Choroid plexus epithelial cell (primary cell): Measurements from ENCODE around the gene MYH15.

Experiments
- DNase-seq: peaks from one replicate; pipeline ENCODE4 v3.0.0-alpha.2; 2010; ENCODE audit warnings: low read depth
- H3K4me3 ChIP-seq: 2 replicates; pipeline ENCODE4 v1.5.1; 2011; ENCODE audit warnings: low read depth, mild to moderate bottlenecking, control low read depth, low read length, moderate library complexity
- CTCF ChIP-seq: conservative IDR thresholded peaks from 2 replicates; pipeline ENCODE4 v1.5.1; 2011; ENCODE audit warnings: low read depth, mild to moderate bottlenecking, control low read depth, inconsistent platforms, low read length, moderate library complexity

The MYH15 gene

DNA sequence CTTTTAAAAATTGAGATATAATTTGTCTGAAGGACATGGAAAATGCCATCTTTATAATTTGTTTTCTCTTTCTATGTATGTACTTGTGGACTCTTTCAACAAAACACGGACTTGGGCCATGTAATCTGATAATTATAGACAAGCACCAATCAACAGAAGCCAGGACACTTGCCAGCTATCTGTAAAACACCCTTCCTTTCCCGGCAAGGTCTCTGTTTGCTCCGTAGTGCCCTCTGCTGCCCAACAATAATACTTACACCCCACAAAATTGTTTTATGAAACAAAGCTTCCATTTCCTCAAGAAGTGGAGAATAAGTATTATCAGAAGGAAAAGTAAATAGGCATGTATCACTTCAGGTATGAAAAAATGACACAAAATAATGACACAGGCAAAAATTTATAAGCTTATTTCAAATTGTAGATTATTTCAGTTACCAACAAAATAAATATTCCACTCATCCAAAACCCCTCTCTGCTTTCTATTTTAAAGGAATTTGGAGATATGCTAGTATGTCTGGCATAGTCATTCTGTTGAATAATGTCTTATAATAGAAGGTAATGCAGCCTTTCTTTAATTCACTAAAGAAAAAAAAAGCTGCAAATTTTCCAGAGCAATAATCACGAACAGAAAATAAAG is 32.8 kb downstream of the MYH15 start:
- peak; percentile 89 for DNase-seq
- no peak overlapping the region for H3K4me3 ChIP-seq
- TF ChIP-seq CTCF: peak; percentile 87

GRCh38 chr3:108475220-108475782 is 35.1 kb downstream of the MYH15 start:
- TF ChIP-seq CTCF: no peak
- no peak for DNase-seq
- H3K4me3 ChIP-seq: no peak overlapping the region

DNA sequence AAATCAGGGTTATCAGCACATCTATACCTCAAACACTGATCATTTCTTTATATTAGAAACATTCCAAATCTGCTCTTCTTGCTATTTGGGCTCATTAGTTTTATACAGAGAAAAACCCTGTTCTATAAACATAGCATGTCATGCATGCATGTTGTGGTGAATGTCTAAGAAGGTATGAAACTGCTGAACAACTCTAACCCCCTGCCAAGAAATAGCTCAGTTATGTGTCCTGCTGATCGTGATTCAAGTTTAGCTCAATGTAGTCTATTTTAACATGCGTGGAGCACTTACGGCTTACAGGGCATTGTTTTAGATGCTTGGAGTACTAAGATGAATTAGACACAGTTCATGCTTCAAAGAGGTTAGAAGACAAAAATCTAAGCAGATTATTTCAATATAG is 35.8 kb downstream of the MYH15 start:
- peak; percentile 53 for DNase-seq
- H3K4me3 ChIP-seq: no peak overlapping the region
- no peak for TF ChIP-seq CTCF

DNA sequence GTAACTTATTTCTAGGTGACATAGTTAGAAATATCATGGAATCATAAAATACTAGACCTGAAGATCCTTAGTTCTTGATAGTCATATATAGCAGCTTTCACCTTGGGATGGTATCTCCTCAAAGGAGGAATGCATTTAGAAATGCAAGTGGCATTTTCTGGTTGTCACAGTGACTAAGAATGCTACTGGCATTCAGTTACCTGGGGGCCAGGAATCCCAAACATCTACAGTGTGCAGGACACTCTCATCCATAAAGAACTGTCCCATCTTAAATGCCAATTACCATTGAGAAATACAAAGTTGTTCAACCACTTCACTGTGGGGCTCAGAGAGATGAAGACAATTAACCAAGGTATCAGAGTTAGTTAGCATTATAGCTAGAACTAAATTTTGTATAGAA is 36.7 kb downstream of the MYH15 start:
- H3K4me3 ChIP-seq: no peak overlapping the region
- no peak for DNase-seq
- TF ChIP-seq CTCF: no peak

DNA sequence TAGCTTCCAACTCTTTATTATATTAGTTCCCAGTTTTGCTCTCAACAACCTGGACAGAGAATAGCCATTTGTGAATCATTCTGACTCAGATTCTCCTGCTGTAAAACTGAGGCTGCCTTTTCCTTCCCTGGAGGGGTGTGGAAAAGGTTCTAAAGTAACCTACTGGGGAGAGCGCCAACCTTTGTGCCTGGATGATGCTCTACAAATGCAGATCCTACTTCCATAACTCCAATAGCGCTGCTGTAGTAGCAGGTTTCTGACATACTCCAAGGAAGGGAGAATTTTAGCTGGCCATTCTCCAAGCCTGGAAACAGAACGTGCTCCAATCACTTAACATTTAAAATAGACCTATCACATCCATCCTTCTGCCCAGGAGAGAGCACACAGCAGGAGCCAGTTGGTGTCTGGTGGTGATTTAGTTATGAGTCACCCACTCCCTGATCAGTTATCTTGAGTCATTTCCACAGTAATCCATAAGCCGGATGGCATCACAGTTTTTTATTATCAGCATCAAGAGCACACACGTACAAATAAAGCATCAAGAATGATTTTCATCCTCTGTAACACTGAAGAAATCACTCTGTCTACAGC is 38.3 kb downstream of the MYH15 start:
- peak; percentile 86 for DNase-seq
- TF ChIP-seq CTCF: no peak
- H3K4me3 ChIP-seq: no peak overlapping the region

GRCh38 chr3:108471426-108471825 is 39.0 kb downstream of the MYH15 start:
- H3K4me3 ChIP-seq: no peak overlapping the region
- TF ChIP-seq CTCF: no peak
- peak; percentile 47 for DNase-seq

DNA sequence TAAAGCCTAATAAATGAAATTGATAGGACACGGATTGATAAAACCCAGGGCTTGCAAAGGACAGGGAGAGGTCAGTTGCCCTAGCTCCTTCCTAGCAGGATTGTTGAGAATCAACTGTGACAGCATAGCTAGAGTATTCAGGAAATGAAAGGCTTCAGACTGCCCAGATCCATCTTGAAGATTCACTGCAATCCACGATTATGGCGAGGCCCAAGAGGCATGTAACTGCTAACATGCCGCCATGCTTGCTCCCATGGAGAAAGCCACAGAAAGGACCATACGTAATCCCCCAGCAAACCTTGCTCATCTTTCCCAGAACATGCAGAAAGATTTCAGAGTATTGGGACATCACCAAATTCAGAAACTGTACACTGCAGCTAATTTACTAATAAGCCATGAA is 41.3 kb downstream of the MYH15 start:
- DNase-seq: no peak
- TF ChIP-seq CTCF: no peak

More for the DNA sequence above, 41.3 kb downstream of the MYH15 start:
- no peak overlapping the region for H3K4me3 ChIP-seq
